ENCODE results near the gene DIP2A.
"Not testable (repeated sequence)": the region's sequence is repeated elsewhere in the genome, so short reads cannot be mapped to it uniquely, and the experiment has no call there.

Gene DIP2A

GRCh38 chr21:46555225-46555617, 96.5 kb downstream of the DIP2A start:
- no peak for DNase-seq (ENCODE audit: low read depth in 2 of 2)

DNA sequence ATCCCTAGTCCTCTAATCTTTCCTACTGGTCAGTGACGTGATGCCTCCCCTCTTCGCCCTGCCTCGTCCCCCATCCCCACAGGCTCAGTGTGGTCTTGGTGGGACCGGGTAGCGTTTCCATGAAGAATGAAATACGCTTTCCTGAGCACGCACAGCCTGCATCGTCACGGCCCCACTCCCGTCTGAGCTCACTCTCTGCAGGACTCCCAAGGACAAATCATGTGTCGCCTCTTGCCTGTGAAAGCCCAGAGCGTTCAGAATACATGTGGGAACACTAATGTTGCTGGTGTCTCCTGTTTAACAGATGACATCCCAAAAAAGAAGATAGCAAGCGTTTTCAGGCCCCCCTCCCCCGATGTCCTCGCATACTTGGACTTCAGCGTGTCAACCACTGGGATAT, 97.0 kb downstream of the DIP2A start:
- no peak for DNase-seq (ENCODE audit: low read depth in 2 of 2)

GRCh38 chr21:46556802-46557201, 98.1 kb downstream of the DIP2A start:
- no peak for DNase-seq (ENCODE audit: low read depth in 2 of 2)

DNA sequence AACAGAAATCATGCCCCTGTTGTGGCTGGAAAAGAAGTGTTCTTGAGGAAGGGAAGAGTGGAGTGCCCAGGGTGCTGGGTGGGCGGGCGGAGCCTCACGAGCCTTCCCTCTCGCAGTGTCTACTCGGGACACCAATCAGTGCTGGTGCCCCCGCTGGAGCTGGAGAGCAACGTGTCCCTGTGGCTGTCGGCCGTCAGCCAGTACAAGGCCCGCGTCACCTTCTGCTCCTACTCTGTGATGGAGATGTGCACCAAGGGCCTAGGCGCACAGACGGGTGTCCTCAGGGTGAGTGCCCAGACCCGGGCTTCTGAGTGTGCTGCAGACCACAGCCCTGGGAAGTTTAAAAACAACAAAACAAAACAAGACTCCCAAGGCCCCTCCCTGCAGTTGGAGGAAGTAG, 98.8 kb downstream of the DIP2A start:
- no peak for DNase-seq (ENCODE audit: low read depth in 2 of 2)

- no peak for DNase-seq (ENCODE audit: low read depth in 2 of 2)
Measured at GRCh38 chr21:46557919-46558392, 99.3 kb downstream of the DIP2A start.

GRCh38 chr21:46559291-46559983, 100.7 kb downstream of the DIP2A start:
- DNase-seq (ENCODE audit: low read depth in 2 of 2) = peak; percentile 58 to 66

DNA sequence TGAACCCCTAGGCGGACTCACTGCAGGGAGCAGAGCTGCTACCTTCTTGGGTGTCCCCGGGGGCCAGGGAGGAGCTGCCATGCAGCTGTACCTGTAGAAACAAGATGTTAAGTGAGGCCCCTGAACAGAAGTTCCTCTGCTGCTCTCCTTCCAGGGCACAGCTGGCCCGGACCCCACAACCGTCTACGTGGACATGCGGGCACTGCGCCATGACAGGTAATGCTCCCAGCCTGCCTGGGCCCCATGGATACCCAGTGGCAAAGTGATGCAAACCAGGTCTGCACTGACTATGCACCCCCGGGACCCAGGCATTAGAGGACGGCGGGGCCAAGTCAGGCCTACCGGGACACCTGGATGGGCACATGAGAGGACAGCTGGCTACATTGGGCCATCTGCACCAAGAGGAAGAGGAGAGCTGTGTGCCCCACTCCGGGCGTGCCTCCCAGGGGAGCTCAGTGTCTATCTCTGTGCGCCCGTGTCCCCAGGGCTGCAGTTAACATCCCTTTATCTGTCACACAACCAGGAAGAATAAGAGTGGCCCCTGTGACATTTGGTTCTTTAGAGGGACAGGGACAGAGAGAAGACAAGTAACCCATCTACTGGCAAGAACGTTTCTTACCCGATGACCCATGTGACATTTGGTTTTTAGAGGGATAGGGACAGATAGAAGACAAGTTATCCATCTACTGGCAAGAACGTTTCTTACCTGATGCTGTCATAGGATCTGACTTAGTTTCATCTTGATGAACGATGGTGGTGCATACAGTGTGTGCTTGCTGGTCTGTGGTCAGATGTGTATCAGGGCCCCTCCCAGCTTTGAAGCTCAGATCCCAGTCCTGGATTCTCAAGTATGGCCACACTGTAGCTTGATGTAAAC, 102.1 kb downstream of the DIP2A start:
- DNase-seq (ENCODE audit: low read depth in 2 of 2) = no peak

DNA sequence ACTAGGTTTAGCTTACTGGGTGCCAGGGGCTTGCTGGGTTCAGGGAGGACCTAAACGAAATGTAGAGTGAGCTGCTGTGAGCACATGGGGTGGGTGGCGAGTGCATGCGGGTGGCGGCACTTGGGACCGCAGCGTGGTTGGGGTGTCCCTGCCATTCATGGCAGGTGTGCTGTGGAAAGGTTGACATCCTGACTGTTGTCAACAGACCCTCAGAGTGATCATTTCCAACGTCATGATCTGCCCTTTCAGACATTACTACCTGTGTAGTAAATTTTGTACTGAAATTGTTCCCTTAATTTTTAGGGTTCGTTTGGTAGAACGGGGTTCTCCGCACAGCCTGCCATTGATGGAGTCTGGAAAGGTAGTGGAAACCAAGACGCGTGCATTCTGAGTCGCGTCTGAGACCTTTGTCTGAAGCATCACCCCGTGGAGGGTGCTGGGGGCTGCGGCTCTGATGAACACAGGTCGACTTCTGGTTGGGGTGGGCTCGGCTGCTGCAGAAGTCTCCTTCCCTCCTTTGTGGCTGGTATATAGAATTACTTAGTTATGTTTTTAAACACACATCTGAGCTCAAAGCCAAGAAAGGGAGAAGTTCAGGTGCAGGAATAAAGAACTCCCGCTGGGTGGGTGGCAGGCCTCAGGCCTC, 102.9 kb downstream of the DIP2A start:
- peak in 1 of 2 donors; percentile 23 for DNase-seq (ENCODE audit: low read depth in 2 of 2)

GRCh38 chr21:46562472-46562871, 103.8 kb downstream of the DIP2A start:
- no peak for DNase-seq (ENCODE audit: low read depth in 2 of 2)

- no peak for DNase-seq (ENCODE audit: low read depth in 2 of 2)
Measured at GRCh38 chr21:46562964-46563607, 104.4 kb downstream of the DIP2A start.

GRCh38 chr21:46564391-46564790, 105.7 kb downstream of the DIP2A start:
- no peak for DNase-seq (ENCODE audit: low read depth in 2 of 2)

DNA sequence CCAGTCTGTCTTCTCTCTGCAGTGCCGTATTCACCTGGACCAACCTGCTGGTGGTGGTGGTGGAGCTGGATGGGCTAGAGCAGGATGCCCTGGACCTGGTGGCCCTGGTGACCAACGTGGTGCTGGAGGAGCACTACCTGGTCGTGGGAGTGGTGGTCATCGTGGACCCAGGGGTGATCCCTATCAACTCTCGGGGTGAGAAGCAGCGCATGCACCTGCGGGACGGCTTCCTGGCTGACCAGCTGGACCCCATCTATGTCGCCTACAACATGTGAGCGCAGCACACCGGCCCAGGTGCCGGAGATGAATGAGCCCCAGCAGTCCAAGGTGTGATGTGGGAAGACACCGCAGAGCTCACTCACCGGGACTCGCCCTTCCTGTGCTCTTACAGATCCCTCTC, 108.7 kb downstream of the DIP2A start:
- no peak for DNase-seq (ENCODE audit: low read depth in 2 of 2)

- no peak for DNase-seq (ENCODE audit: low read depth in 2 of 2)
Measured at GRCh38 chr21:46568562-46568961, 109.9 kb downstream of the DIP2A start.

- DNase-seq (ENCODE audit: low read depth in 2 of 2) = no peak
Measured at GRCh38 chr21:46569081-46569480, 110.4 kb downstream of the DIP2A start.

DNA sequence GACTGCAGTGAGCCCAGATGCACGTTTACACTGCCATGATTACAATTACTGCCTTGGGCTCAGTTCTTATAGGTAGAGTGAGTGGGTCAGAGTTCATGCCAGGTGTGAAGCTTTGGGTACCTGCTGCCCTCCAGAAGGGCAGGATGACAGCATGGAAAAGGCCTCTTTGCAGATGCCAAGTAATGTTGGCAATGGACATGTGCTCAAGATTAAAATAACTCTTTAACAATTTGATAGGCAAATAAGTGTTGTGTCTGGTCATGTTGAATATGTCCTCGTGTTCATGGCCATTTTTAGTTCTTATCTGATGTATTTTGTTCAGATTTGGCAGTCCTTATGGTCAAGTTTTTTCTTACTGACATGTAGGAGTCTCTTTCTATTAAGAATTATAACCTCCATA, 111.4 kb downstream of the DIP2A start:
- DNase-seq (ENCODE audit: low read depth in 2 of 2) = no peak

- DNase-seq (ENCODE audit: low read depth in 2 of 2) = no peak
Measured at GRCh38 chr21:46570631-46571030, 111.9 kb downstream of the DIP2A start.

- no peak for DNase-seq (ENCODE audit: low read depth in 2 of 2)
Measured at GRCh38 chr21:46572850-46573249, 114.2 kb downstream of the DIP2A start.

DNA sequence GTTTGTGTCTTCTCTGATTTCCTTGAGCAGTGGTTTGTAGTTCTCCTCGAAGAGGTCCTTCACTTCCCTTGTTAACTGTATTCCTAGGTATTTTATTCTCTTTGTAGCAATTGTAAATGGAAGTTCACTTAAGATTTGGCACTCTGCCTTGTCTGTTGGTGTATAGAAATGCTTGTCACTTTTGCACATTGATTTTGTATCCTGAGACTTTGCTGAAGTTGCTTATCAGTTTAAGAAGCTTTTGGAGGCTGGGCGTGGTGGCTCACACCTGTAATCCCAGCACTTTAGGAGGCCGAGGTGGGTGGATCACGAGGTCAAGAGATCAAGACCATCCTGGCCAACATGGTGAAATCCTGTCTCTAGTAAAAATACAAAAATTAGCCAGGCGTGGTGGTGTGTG, 119.1 kb downstream of the DIP2A start:
- DNase-seq (ENCODE audit: low read depth in 2 of 2) = not testable (repeated sequence)

DNA sequence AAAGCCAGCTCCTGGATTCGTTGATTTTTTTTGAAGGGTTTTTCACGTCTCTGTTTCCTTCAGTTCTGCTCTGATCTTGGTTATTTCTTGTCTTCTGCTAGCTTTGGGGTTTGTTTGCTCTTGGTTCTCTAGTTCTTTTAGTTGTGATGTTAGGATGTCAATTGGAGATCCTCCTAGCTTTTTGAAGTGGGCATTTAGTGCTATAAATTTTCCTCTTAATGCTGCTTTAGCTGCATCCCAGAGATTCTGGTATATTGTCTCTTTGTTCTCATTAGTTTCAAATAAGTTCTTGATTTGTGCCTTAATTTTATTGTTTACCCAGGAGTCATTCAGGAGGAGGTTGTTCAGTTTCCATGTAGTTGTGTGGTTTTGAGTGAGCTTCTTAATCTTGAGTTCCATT, 120.7 kb downstream of the DIP2A start:
- DNase-seq (ENCODE audit: low read depth in 2 of 2) = not testable (repeated sequence)

- no peak for DNase-seq (ENCODE audit: low read depth in 2 of 2)
Measured at GRCh38 chr21:46581780-46582307, 123.2 kb downstream of the DIP2A start.

DNA sequence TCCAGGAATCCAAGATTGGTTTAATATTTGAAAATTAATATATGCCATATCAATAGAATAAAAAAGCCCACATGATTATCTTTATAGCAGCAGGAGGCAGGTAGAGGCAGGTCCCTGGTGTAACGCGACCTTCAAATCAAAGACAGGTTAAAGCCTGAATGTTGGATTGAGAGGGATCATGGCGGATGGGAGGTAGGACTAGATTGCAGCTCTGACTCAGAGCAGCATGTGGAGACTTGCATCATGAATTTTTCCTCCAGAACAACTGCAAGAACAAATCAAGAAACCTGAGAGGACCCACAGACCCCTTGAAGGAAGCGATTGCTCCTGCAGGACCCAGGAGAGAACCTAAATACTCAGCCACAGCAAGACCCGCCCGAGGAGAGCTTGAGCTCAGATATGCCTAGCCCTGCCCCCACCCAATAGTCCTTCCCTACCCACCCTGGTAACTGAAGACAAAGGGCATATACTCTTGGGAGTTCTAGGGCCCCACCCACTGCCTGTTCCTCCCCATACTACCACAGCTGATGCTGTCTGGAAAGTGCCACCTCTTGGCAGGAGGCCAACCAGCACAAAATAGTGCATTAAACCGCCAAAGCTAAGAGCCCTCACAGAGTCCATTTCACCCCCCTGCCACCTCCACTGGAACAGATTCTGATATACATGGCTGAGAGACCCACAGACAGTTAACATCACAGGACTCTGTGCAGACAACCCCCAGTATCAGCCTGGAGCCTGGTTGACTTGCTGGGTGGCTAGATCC, 126.7 kb downstream of the DIP2A start:
- no peak for DNase-seq (ENCODE audit: low read depth in 2 of 2)

Data from stimulated activated CD8-positive, alpha-beta memory T cell treated with anti-CD3 and anti-CD28 coated beads, Interleukin-15, amount 100 ng/mL, for 48 hours (primary cell).